Tibial nerve (tissue), 4 donors: Measurements from ENCODE around the gene ANOS1.

ENCODE experiments used
- CTCF ChIP-seq, 5 experiments: fragments of 200-600 bp in 3 of 5; fragments of 450-650 bp in 2 of 5; sonication (generic) in 3 of 5; IDR thresholded peaks; one replicate each; pipeline ENCODE4 v1.5.1; 2016 to 2019; ENCODE audit warnings: antibody characterized with exemption in 5 of 5, mild to moderate bottlenecking in 3 of 5, moderate library complexity in 2 of 5
- EP300 ChIP-seq, 2 donors: sonication (generic); formaldehyde crosslinking; IDR thresholded peaks; one replicate each; pipeline ENCODE4 v1.6.1; 2017; ENCODE audit warnings: antibody characterized with exemption in 2 of 2, mild to moderate bottlenecking in 1 of 2
- POLR2A ChIP-seq, 2 donors: fragments of 450-650 bp; IDR thresholded peaks; one replicate each; pipeline ENCODE4 v1.6.1; 2017; ENCODE audit warnings: antibody characterized with exemption in 2 of 2, mild to moderate bottlenecking in 2 of 2, moderate library complexity in 2 of 2

- TF ChIP-seq CTCF (IDR thresholded peaks at IDR 0.05) (no peak), EP300 (IDR thresholded peaks at IDR 0.05) (no peak), POLR2A (IDR thresholded peaks at IDR 0.05) (no peak)
Observed at GRCh38 chrX:8724300-8724699, 7.6 kb downstream of the ANOS1 start.
